GM23248 (cell line): ENCODE measurements around the gene COG5.

Source experiments
- EZH2 ChIP-seq: fragments of 200-600 bp; sonication (generic); IDR thresholded peaks from 2 replicates; pipeline ENCODE4 v1.6.1; 2018; ENCODE audit warnings: antibody characterized with exemption, mild to moderate bottlenecking; ENCODE audit not compliant: insufficient read depth, poor library complexity, severe bottlenecking
- EZH2phosphoT487 ChIP-seq: fragments of 200-600 bp; sonication (generic); IDR thresholded peaks from 2 replicates; pipeline ENCODE4 v1.6.1; 2018; ENCODE audit warnings: antibody characterized with exemption, moderate library complexity, mild to moderate bottlenecking, low read depth; ENCODE audit not compliant: insufficient read depth

DNA sequence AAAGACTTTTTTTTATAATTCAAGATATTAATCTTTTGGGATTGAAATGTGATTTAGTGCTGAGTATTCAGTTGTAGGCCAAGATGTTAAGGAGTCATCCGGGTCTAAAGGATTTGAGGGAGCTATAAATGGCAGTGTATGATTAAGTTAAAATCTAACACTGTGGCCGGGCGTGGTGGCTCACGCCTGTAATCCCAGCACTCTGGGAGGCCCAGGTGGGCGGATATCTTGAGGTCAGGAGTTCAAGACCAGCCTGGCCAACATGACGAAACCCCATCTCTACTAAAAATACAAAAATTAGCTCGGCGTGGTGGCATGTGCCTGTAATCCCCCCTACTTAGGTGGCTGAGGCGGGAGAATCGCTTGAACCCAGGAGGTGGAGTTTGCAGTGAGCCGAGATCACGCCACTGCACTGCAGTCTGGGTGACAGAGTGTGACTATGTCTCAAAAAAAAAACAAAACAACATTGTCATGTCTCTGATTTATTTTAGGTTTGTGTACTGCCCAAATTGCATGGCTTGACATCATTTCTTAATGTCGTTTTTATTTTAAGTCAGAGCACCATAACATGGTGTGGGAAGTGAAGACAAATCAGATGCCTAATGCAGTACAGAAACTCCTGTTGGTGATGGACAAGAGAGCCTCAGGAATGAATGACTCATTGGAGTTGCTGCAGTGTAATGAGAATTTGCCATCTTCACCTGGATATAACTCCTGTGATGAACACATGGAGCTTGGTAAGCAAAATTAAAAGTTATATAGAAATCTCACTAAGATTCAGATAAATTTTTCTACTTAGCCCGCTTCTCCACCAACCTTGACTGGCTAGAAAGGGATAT is 384.2 kb downstream of the COG5 start:
- TF ChIP-seq EZH2phosphoT487, result no peak
- no peak for TF ChIP-seq EZH2
